Right lobe of liver (tissue), 6 donors: ENCODE results near the gene SLC35C1. TPM values are rescaled to one million over a fixed set of nuclear protein-coding genes. Genes with fewer than 3 reads are reported as not detected.

Experiments used
- ATAC-seq, 4 donors: fragments of 200-7000 bp; cut with Tn5 transposase; one replicate each; pipeline ENCODE4 v1.9.1; 2020; ENCODE audit warnings: mild to moderate bottlenecking in 4 of 4, moderate library complexity in 4 of 4
- DNase-seq, 3 donors: peaks; one replicate each; pipeline ENCODE4 v3.0.0-alpha.2; 2020
- H3K27ac ChIP-seq, 3 donors: fragments of 200-600 bp; one replicate each; pipeline ENCODE4 v1.8.0; 2022
- H3K27me3 ChIP-seq, 2 donors: fragments of 200-600 bp; one replicate each; pipeline ENCODE4 v1.8.0; 2022
- H3K36me3 ChIP-seq, 4 donors: fragments of 200-600 bp; sonication (generic) in 1 of 4; one replicate each; pipeline versions ENCODE4 v1.5.1 to v1.8.0; 2017 to 2022; ENCODE audit warnings: control low read depth in 1 of 4
- H3K4me1 ChIP-seq, 4 donors: fragments of 200-600 bp; sonication (generic) in 1 of 4; one replicate each; pipeline versions ENCODE4 v1.5.1 to v1.8.0; 2017 to 2022; ENCODE audit warnings: control low read depth in 1 of 4
- H3K4me3 ChIP-seq, 3 donors: fragments of 200-600 bp; one replicate each; pipeline ENCODE4 v1.8.0; 2022
- H3K9me3 ChIP-seq, 4 donors: fragments of 200-600 bp; sonication (generic) in 1 of 4; one replicate each; pipeline versions ENCODE4 v1.5.1 to v1.8.0; 2017 to 2022; ENCODE audit warnings: control low read depth in 1 of 4
- CTCF ChIP-seq, 4 donors: fragments of 200-600 bp in 3 of 4; fragments of 450-650 bp in 1 of 4; IDR thresholded peaks; one replicate each; pipeline versions ENCODE4 v1.5.1 to v1.8.0; 2016 to 2022; ENCODE audit warnings: antibody characterized with exemption in 4 of 4, mild to moderate bottlenecking in 2 of 4
- POLR2A ChIP-seq: fragments of 450-650 bp; IDR thresholded peaks from one replicate; pipeline ENCODE4 v1.6.1; 2017; ENCODE audit warnings: antibody characterized with exemption, mild to moderate bottlenecking
- WGBS: methylation state at CpG from one replicate; pipeline ENCODE4 v1.1.6; 2018; ENCODE audit warnings: low coverage, low lambda C conversion rate; ENCODE audit not compliant: insufficient coverage; ENCODE audit errors: missing lambda C conversion rate; 5-methylcytosine and 5-hydroxymethylcytosine counted together
- intact Hi-C, 2 donors: fragments of 100-400 bp; cut with DNase I; formaldehyde crosslinking; loops; one replicate each; pipeline versions ENCODE4 v1.11.2 to v1.14.1; 2022
- total RNA-seq, 6 experiments: library from RNA; depleted of rRNA in 2 of 6; stranded (reverse); fragments of >200 nt in 2 of 6; fragmentation: NEBNext Ultra II Directional in 3 of 6; extraction: Animal tissue kit (Norgen Biotek cat#: 25700) in 3 of 6; gene quantifications; one replicate each; pipeline versions ENCODE4 v1.1.0 to v1.2.4, GENCODE V29; 2016 to 2023
- donor health status: DM: no; HTN: yes; CAD: no.
- donor health status: DM: no; HTN: no; CAD: no.
- donor health status: DM: no; HTN: no; CAD: no.
- donor health status: DM: no; HTN: yes; CAD: no.
- donor health status: DM: no; HTN: yes; CAD: no.

Gene SLC35C1
- total RNA-seq, 6 experiments from 2014 or later = 11.6 to 134 (median 83.9) TPM

- Histone ChIP-seq H3K27me3 (no peaks in the 10 kb centered on the region), H3K36me3 (peaks cover 5 to 81% (median 47%) of the 10 kb centered on the region in 4 donors), H3K4me1 (peaks cover 0 to 49% (median 26%) of the 10 kb centered on the region in 4 donors), H3K27ac (peak overlapping the region in 2 of 3 donors; percentile 52 to 69), H3K4me3 (no peak overlapping the region), H3K9me3 (no peaks in the 10 kb centered on the region)
- ATAC-seq (peak in 1 of 4 donors; percentile 5), DNase-seq (no peak)
- intact Hi-C loops = no loop called here
- WGBS = 89% methylated on average over 3 of the region's 5 CpGs
- TF ChIP-seq CTCF (IDR thresholded peaks at IDR 0.05) (no peak), POLR2A (no peak)
These were observed 55.4 kb downstream of the SLC35C1 start for GRCh38 chr11:45860348-45860747.

- Histone ChIP-seq H3K36me3 (peaks cover 5 to 85% (median 50%) of the 10 kb centered on the region in 4 donors), H3K9me3 (no peaks in the 10 kb centered on the region), H3K4me3 (no peak overlapping the region), H3K4me1 (peaks cover 0 to 44% (median 23%) of the 10 kb centered on the region in 4 donors), H3K27ac (peak overlapping the region in 2 of 3 donors; percentile 52 to 69), H3K27me3 (no peaks in the 10 kb centered on the region)
- DNase-seq (no peak), ATAC-seq (no peak)
- WGBS = 68% methylated on average over 3 of the region's 10 CpGs
- TF ChIP-seq CTCF (IDR thresholded peaks at IDR 0.05) = no peak
- no peak for TF ChIP-seq POLR2A
- intact Hi-C loops = no loop called here
These were observed 56.0 kb downstream of the SLC35C1 start for GRCh38 chr11:45860764-45861510.

Other genes with a start within 250 kb of the SLC35C1 start
- 1 to 10 TPM in 3 of 6 experiments, under 1 TPM in 3; 0.49 to 1.6 (median 0.92) TPM for gene CHST1, start 139.5 kb upstream of the SLC35C1 start, total RNA-seq
- 100 to 1,000 TPM in 1 of 6 experiments, 10 to 100 TPM in 5; 19.6 to 104 (median 31.5) TPM for gene CRY2, start 42.3 kb downstream of the SLC35C1 start, total RNA-seq
- gene MAPK8IP1, start 80.5 kb downstream of the SLC35C1 start, total RNA-seq = 1 to 10 TPM; 1.7 to 6.2 (median 2.6) TPM
- gene FREY1, start 102.1 kb downstream of the SLC35C1 start, total RNA-seq = under 1 TPM in 3 of 6 experiments, not detected in 3; 0.40 to 0.90 (median 0.42) TPM
- gene PEX16, start 112.7 kb downstream of the SLC35C1 start, total RNA-seq = 10 to 100 TPM; 17.9 to 36.7 (median 32.4) TPM
- 1 to 10 TPM in 5 of 6 experiments, under 1 TPM in 1; 0.43 to 3.5 (median 2.4) TPM for gene LARGE2, start 117.5 kb downstream of the SLC35C1 start, total RNA-seq